Measurements from ENCODE around the gene PNPLA3.

Gene PNPLA3

GRCh38 chr22:43891360-43892182 is 32.0 kb upstream of the PNPLA3 start, which contains the start of gene PNPLA5:
PNPLA5 (minus strand) TSS chr22:43892013; CDS start chr22:43891880, 133 bp downstream.
- Histone ChIP-seq H3K4me1 (ENCODE audit: control insufficient read depth in 1 of 2, insufficient read depth in 1 of 2, low read depth in 1 of 2, low read length in 1 of 2) (no peaks in the 10 kb centered on the region), H3K4me3 (ENCODE audit: low read depth in 1 of 2, low read length in 1 of 2) (no peak within 1 kb of the TSS), H3K27me3 (peaks cover 71% of the 10 kb centered on the region), H3K27ac (no peak within 1 kb of the TSS), H3K9me3 (no peaks in the 10 kb centered on the region), H3K36me3 (no peaks in the 10 kb centered on the region)
- TF ChIP-seq CTCF (IDR thresholded peaks at IDR 0.05), result no peak

GRCh38 chr22:43892183-43892894 is 31.3 kb upstream of the PNPLA3 start:
- no peak for TF ChIP-seq CTCF (IDR thresholded peaks at IDR 0.05)
- H3K4me3 ChIP-seq (ENCODE audit: low read depth in 1 of 2, low read length in 1 of 2), result no peak overlapping the region
- peaks cover 72% of the 10 kb centered on the region for H3K27me3 ChIP-seq
- no peaks in the 10 kb centered on the region for H3K36me3 ChIP-seq
- no peaks in the 10 kb centered on the region for H3K4me1 ChIP-seq (ENCODE audit: control insufficient read depth in 1 of 2, insufficient read depth in 1 of 2, low read depth in 1 of 2, low read length in 1 of 2)
- H3K9me3 ChIP-seq, result no peaks in the 10 kb centered on the region
- H3K27ac ChIP-seq, result no peak overlapping the region

- H3K4me3 ChIP-seq (ENCODE audit: low read depth in 1 of 2, low read length in 1 of 2), result no peak overlapping the region
- TF ChIP-seq CTCF (IDR thresholded peaks at IDR 0.05), result no peak
- H3K27me3 ChIP-seq, result peaks cover 75% of the 10 kb centered on the region
- no peaks in the 10 kb centered on the region for H3K4me1 ChIP-seq (ENCODE audit: control insufficient read depth in 1 of 2, insufficient read depth in 1 of 2, low read depth in 1 of 2, low read length in 1 of 2)
- no peak overlapping the region for H3K27ac ChIP-seq
- H3K9me3 ChIP-seq, result no peaks in the 10 kb centered on the region
- H3K36me3 ChIP-seq, result no peaks in the 10 kb centered on the region
These were observed 30.3 kb upstream of the PNPLA3 start for GRCh38 chr22:43893266-43893665.

GRCh38 chr22:43894122-43894521 is 29.5 kb upstream of the PNPLA3 start:
- Histone ChIP-seq H3K9me3 (no peaks in the 10 kb centered on the region), H3K4me3 (ENCODE audit: low read depth in 1 of 2, low read length in 1 of 2) (no peak overlapping the region), H3K27me3 (peaks cover 72% of the 10 kb centered on the region), H3K27ac (no peak overlapping the region), H3K36me3 (no peaks in the 10 kb centered on the region), H3K4me1 (ENCODE audit: control insufficient read depth in 1 of 2, insufficient read depth in 1 of 2, low read depth in 1 of 2, low read length in 1 of 2) (no peaks in the 10 kb centered on the region)
- no peak for TF ChIP-seq CTCF (IDR thresholded peaks at IDR 0.05)

GRCh38 chr22:43895986-43896645 is 27.5 kb upstream of the PNPLA3 start:
- Histone ChIP-seq H3K4me3 (ENCODE audit: low read depth in 1 of 2, low read length in 1 of 2) (no peak overlapping the region), H3K27me3 (peaks cover 55% of the 10 kb centered on the region), H3K9me3 (no peaks in the 10 kb centered on the region), H3K4me1 (ENCODE audit: control insufficient read depth in 1 of 2, insufficient read depth in 1 of 2, low read depth in 1 of 2, low read length in 1 of 2) (no peaks in the 10 kb centered on the region), H3K36me3 (no peaks in the 10 kb centered on the region), H3K27ac (no peak overlapping the region)
- TF ChIP-seq CTCF (IDR thresholded peaks at IDR 0.05), result no peak
